Glomerular endothelial cell (primary cell): ENCODE data around the gene SLC7A14. TPM values are rescaled to one million over a fixed set of nuclear protein-coding genes. Genes with fewer than 3 reads are reported as not detected.

Source experiments
- DNase-seq: peaks from one replicate; pipeline ENCODE4 v3.0.0-alpha.2; 2011; ENCODE audit warnings: low read depth, low spot score; ENCODE audit errors: extremely low read depth
- total RNA-seq: library from RNA; depleted of rRNA; stranded (reverse); fragments of >200 nt; gene quantifications from 2 replicates; pipeline ENCODE4 v1.2.3, GENCODE V29; 2015

Gene SLC7A14
- total RNA-seq, 1 donor from 2014 or later = 0.70 TPM

DNA sequence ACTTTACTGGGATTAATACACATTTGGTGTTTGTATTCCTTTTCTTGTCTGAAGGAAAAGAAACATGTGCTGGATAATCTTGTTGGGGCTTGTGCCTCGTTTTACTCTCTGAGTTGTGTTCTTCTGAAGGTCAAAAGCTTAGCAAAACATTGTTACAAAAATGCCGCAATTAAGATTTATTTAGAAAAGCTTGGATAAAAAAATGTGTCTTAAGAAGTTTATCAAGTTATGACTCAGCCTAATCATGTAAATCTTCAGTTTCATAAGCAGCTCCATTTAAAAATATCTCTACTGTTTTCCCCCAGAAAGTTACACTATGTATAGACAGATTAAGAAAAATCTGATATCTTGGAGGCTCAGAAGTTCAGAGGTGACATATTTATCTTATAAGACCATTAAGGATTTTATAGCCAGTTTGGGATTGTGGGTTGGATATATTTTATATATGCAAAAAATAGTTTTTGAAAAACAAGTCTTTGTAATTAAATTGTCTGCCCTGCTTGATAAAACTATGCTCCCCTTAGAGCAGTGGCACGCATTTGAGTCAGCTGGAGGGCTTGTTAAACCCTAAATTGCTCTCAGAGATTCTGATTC, 110.7 kb downstream of the SLC7A14 start:
- no peak for DNase-seq

DNA sequence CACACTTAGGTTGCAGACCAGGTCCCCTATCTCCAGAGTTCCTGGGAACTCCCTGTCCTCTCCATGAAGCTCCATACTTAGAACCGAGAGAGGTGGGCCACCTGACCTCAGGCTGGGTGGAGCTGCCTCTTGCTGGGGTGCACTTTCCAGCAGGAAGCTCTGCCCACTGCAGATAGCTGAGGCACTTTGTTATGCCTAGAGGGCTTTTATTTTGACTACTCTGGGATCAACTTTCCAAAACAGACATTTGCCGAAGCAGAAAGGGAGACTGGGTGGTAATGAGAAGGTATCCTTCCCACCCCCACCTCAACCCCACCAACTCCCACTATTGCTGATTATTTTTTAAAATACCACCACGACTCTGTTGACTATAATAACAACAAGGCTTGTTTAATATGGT, 112.5 kb downstream of the SLC7A14 start:
- DNase-seq = no peak

DNA sequence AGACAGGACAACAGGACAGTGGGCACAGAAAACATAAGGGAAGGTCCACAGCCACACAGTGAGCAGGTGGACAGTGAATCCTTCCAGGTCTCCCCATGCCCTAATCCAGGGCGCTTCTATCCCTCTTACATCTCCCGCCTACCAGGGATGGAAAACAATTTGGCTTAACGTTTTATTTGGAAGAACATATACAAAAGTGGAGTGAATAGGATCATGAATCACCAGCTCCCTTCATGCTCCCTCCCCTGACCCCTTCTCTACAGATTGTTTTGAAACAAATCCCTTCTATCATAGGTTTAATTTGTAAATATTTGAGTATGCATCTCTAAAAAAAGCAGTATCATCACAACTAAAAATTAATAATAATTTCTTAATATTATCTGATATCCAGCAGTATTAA, 114.7 kb downstream of the SLC7A14 start:
- DNase-seq = no peak

DNA sequence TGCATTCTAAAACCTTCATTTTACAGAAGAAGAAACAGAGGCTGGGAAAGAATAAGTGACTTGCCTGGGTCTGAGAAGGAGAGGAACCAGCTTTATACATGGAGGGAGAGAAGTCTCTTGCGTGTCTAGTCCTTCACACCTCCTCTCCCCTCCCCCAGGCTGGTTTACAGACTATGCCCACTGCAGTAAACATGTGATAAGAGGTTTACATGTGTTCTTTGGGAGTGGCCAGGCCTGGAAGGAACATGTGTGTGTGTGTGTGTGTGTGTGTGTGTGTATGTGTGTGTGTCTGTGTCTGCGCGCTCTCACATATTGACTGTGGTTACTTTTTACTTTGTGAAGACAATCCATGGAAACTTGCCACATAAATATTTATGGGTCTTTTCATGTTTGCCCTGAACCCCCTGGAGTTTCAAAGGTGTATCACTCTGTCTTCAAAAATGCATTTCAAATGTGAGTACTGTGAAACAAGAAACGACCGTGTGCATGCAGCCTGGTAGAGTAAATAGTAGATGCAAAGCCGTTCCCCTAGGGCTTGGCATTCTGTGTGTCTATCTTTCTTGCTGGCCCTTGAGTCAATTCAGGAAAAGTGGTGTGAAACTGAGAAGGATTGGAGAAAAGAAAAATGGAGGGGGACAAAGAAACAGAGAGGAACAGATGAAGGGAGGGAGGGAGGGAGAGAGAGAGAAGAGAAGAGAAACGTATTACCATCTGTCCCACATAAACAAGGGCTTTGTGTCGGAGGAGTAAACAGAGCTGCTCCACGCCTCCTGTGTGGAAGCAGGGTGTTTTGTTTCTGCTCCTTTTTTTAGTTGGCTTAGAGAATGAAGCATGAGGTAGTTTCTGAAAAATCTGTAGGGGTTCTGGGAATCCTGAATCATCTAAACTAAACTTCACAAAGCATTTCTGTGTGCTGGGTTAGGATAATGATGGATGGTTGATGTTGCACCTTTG, 115.5 kb downstream of the SLC7A14 start:
- no peak for DNase-seq

DNA sequence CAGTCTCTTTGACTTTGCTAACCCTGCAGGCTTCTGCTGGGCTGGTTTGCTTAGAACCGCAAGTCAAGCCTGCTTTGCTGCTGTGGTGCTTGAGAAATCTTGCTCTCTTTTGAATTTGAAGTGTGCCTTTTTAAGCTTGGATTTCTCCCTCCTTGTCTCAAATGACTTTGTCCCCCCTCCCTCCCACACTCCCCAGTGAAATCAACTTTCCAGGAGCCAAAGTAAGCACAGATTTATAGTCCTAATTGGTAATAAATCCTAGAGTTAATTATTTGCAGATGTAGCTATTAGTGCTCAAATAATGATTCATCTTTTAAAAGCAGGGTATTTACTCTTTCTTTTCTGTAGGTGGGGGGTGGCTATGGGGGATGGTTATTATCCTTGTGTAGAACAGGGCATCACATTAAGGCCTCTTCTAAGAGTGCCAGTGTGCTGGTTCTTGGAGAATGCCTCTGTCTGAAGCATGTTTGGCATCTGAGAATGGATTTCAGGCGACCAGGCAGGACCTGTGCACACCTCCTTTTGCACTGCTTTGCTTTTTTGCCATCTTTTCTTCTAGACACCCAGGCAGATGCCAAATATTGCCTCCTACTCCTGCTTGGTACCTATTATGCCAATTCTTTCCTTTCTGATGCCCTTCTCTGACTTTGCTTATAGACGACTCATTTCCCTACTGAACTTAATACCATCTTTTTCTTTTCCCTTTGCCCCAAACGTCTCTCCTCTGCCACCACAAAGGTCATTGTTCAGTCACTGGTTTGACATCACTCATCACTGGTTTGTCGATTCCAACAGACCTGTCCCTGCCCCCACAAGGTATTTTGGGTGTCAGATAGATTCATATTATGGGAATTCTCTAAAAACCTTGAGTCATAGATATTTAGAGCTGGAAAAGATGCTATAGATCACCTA, 116.5 kb downstream of the SLC7A14 start:
- DNase-seq = no peak

DNA sequence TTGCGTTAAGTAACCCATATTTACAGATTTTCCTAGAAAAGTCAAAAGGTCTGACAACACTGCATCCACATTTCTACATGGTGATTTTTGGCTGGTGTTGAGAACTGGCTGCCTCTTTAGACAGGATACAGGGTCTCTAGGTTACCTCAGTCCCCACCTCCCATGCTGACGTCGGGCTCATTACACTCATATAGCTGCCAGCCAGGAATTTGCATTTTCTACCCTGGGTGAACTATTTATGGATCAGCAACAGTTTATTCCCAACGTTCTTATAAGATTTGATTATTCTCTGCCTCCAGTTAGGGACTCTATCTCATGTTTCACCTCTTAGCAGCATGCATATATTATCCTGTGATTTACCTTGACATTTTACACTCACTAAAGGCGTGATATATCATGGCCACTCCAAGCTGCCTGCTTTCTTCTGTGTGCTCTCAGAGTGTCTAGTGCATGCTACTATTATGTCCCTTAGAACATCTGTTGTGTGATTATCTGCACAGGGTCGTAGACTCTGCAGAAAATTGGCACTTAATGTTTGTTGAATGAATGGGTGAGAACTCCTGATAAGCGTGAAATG, 118.2 kb downstream of the SLC7A14 start:
- no peak for DNase-seq

- no peak for DNase-seq
These were observed 118.9 kb downstream of the SLC7A14 start for GRCh38 chr3:170467007-170467406.

DNA sequence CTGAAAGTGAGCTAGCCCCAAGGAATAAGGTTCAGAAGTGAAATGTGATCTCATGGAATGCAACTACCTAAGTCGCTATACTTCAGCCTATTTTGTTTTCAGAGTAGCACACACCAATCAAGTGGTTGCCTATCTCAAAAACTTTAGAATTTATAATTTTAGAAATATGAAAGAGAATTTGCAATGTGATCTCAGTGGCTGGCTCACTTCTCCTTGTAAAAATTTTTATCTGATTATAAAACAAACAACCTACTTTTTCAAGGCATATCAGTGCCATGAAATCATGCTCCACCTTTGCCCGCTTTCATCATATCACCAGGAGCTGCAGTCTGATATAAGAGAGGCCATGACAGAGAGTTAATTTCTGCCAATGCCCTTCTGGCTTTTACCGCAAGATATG, 119.9 kb downstream of the SLC7A14 start:
- no peak for DNase-seq

GRCh38 chr3:170463011-170463410, 122.9 kb downstream of the SLC7A14 start:
- DNase-seq = no peak

GRCh38 chr3:170458285-170458684, 127.6 kb downstream of the SLC7A14 start:
- no peak for DNase-seq

- DNase-seq = no peak
These were observed 131.4 kb downstream of the SLC7A14 start for GRCh38 chr3:170454509-170454908.

DNA sequence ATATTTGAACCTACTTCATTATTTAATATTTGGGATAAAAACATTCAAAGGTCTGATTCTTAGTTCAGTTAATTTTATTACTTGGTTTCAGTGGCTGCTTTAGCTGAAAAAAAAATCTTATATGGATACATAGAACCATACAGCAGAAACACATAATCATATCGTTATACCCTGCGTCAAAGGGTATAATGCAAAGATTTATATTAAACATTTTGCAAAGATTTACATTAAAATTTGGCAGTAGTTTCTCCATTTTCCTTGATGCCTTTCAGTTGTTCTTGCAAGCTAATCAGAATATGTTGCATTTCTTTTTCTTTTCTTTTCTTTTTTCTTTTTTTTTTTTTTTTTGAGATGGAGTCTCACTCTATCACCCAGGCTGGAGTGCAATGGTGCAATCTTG, 135.8 kb downstream of the SLC7A14 start:
- DNase-seq = no peak

DNA sequence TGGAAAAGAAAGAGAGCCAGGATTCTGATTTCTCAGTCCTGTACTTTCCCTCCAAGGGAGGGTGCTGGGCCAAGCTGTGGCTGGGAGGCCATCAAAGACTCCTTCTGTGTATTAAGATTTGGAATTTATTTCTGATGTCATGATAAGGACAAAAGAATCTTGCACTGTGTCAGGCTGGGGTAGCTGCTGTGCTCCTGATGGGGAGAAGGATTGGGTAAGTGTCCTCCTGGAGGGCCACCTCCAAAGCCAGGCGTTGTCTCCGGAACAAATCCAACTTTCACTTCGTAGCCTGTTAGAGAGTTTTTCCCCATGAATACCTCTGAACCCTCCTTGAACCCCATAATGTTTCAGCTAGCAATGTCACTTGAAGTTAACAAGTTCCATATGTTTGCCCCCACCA, 137.3 kb downstream of the SLC7A14 start:
- DNase-seq = no peak

DNA sequence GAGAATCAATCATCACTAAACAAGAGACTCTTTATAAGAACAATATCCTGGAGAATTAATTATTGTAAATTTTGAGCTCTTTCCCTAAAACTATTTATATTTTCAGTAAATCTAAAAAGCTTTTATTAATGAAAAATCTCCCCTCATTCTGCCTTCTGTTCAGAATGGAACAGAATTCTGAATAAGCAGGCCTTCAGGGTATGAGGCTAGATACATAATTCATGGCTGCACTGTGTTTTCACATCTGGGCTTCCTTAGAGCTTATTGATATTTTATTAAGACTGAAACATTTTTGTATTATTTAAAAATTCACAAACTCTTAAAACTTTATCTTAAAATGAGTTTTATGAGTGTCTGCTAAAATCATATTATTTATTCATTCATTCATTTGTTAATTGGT, 142.4 kb downstream of the SLC7A14 start:
- no peak for DNase-seq

DNA sequence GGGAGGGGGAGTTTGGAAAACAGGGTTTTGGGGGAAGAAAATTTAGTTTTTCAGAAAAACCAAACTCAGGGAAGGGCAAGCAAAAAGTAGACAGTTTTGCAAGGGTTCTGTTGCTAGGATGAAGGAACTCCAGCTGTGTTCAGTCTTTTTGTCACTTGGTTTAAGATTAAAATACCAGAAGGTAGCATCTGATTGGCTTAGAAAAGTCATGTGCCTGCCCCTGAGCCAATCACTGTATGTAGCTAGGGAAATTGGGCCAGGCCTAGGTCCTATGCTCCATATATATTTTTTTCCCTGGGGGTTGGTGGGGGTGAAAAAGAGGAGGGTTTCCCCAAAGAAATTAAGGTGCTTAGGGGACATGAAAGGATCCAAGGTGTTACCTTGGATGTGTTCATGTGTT, 142.9 kb downstream of the SLC7A14 start:
- DNase-seq = no peak

- DNase-seq = no peak
These were observed 144.5 kb downstream of the SLC7A14 start for GRCh38 chr3:170441412-170441811.

DNA sequence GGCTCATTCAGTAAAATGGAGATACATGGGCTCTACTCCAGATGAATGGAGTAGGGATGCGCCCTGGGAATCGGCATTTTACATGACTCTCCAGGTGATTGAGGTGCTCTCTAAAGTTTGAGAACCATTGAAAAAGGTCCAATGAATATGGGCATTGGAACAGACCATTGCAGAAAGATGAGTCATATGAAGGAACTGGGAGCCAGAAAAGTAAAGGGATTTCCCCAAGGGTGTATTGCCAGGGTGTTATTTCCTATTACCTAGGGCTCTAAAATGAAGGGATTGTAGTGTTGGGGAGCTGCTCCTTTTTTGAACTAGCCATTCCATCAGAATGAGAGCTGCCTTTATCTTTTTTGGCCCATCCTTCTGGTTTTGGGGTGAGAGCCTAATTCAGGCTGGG, 145.5 kb downstream of the SLC7A14 start:
- no peak for DNase-seq

- DNase-seq = no peak
These were observed 147.0 kb downstream of the SLC7A14 start for GRCh38 chr3:170438836-170439235.

DNA sequence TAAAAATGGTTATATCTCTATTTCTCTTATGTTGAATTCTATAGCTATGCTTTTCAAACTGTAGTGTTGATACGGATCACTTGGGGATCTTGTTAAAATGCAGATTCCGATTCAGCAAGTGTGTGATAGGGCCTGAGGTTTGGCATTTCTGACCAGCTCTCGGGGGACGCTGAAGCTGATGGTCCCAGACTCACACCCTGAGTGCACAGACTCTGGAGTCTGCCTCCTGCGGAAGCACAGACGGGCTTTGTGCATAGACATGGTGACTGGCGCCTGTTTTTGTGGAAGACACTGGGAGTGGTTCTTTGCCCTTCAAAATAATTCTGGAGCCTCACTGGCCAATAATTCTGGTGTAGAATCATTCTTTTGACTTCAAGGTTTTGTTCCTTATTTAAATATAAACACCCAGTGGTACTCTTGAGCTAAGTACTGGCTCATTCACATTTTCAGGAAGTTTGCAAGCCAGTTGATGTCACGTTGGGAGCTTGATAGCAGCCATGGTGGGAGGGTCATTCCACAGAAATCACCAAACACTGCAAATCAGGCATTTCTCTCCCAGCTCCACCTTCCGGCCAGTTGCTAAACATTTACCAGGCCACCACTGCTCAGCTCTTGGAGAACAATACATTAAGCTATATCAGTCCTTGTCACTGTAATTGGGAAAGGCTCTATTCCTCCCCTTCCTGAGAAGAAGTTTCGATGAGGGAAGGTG, 148.0 kb downstream of the SLC7A14 start:
- DNase-seq = no peak

- DNase-seq = no peak
These were observed 148.7 kb downstream of the SLC7A14 start for GRCh38 chr3:170437176-170437575.
